B cell (primary cell): Measurements from ENCODE around the gene MPZL1.

Source experiments
- CTCF ChIP-seq: fragments of 200-600 bp; IDR thresholded peaks from one replicate; pipeline ENCODE4 v1.8.0; 2022; ENCODE audit warnings: antibody characterized with exemption, mild to moderate bottlenecking
- EZH2 ChIP-seq: IDR thresholded peaks from 2 replicates; pipeline ENCODE4 v1.6.1; 2012; ENCODE audit warnings: borderline replicate concordance, low read depth, mild to moderate bottlenecking, moderate library complexity, low read length; ENCODE audit not compliant: insufficient read depth, poor library complexity, severe bottlenecking

- TF ChIP-seq CTCF, result no peak
- no peak for TF ChIP-seq EZH2
These were observed 4.4 kb upstream of the MPZL1 start for GRCh38 chr1:167717351-167717750.
